Measurements from ENCODE around the gene CCNK. TPM values are rescaled to one million over a fixed set of nuclear protein-coding genes. Genes with fewer than 3 reads are reported as not detected.

CCNK gene
- total and polyA plus RNA-seq, 2 of the 13 experiments (the other 11 are each of a cell fraction or from before 2014, with no cell fraction given), result 4.9 to 9.7 TPM

GRCh38 chr14:99479906-99480869, 1.0 kb upstream of the CCNK start, which contains the start of gene SETD3:
TSS of gene SETD3 (minus strand) at chr14:99480859. CDS start at chr14:99465805, 15,054 bp downstream.
- Histone ChIP-seq H3K36me3 (replicated peaks in 1 of 2; ENCODE audit: control insufficient read depth in 1 of 2, insufficient read depth in 2 of 2, low read length in 2 of 2) (no peaks in the 10 kb centered on the region; a peak in 1 of 5 replicates), H4K20me1 (ENCODE audit: insufficient read depth, low read length) (peaks cover 42% of the 10 kb centered on the region), H3K9me3 (ENCODE audit: low read length) (no peaks in the 10 kb centered on the region), H2AFZ (ENCODE audit: low read length) (no peak within 1 kb of the TSS), H3K4me3 (replicated peaks in 1 of 3; ENCODE audit: insufficient read depth in 1 of 3, low read depth in 2 of 3, low read length in 3 of 3) (peak within 1 kb of the TSS; percentile 92 to 97 (median 93)), H3K27ac (ENCODE audit: extremely low read length, insufficient read depth, low read length) (peak within 1 kb of the TSS; percentile 90), H3K27me3 (ENCODE audit: control insufficient read depth in 1 of 2, insufficient read depth in 2 of 2, low read length in 2 of 2) (no peaks in the 10 kb centered on the region; a peak in 1 of 5 replicates), H3K9ac (ENCODE audit: insufficient read depth, low read depth, low read length) (peak within 1 kb of the TSS; percentile 93), H3K79me2 (ENCODE audit: insufficient read depth, low read length) (peaks cover 89% of the 10 kb centered on the region), H3K4me2 (ENCODE audit: low read depth, low read length) (peak within 1 kb of the TSS; percentile 83), H3K4me1 (ENCODE audit: insufficient read depth, low read length) (peaks cover 59% of the 10 kb centered on the region)
- no TSS peak for BruUV-seq (replicated peaks)
- intact Hi-C loops (cut with micrococcal nuclease; ENCODE audit: unreplicated experiment), result loop anchor here (5.0 kb wide), 1 partner anchor 583 kb away; no protein-coding TSS in a partner anchor
- ChIA-PET CTCF (ENCODE audit: low intra/inter-chr PET ratio, low total read pairs) (no interaction called here), POLR2A (interaction anchor here (0.6 to 1.4 kb wide), 20 partner anchors 10 to 491 kb away, joined by 3 to 14 read pairs (median 4); partner anchors contain the start of genes CCDC85C and CYP46A1)
- in situ Hi-C loops (cut with HindIII; ENCODE audit: extremely low pct_ligation_motif_present, low pct_unique_long_range_greater_than_20kb), result no loop called here
- DNase-seq (ENCODE audit: low spot score) (peak; percentile 16), FAIRE-seq (no peak), ATAC-seq (no peak)
- WGBS (ENCODE audit: low lambda C conversion rate), result 1% methylated on average over 18 of the region's 122 CpGs
- 0 out of 2 replicates have a peak, but pooled peaks have one; percentile 3 for TF ChIP-seq TBX2 (CRISPR knock-in tag; IDR thresholded peaks at IDR 0.05; ENCODE audit: borderline replicate concordance)
- TF ChIP-seq SP4 (CRISPR knock-in tag; IDR thresholded peaks at IDR 0.05), result peak; percentile 54; the same call in 1 of the 2 replicates
- TF ChIP-seq HDAC1 (CRISPR knock-in tag; IDR thresholded peaks at IDR 0.05), result no peak
- TF ChIP-seq ZNF547 (CRISPR knock-in tag; IDR thresholded peaks at IDR 0.05), result no peak
- 0 out of 2 replicates have a peak, but pooled peaks have one; percentile 20 for TF ChIP-seq HDAC2 (CRISPR knock-in tag; IDR thresholded peaks at IDR 0.05)
- TF ChIP-seq NRL (CRISPR knock-in tag; IDR thresholded peaks at IDR 0.05; ENCODE audit: borderline replicate concordance), result no peak
- TF ChIP-seq HNRNPUL1 (IDR thresholded peaks at IDR 0.05; ENCODE audit: low read depth, low read length), result no peak
- peak; percentile 43; the same call in 1 of the 2 replicates for TF ChIP-seq KAT7 (CRISPR knock-in tag; IDR thresholded peaks at IDR 0.05; ENCODE audit: borderline replicate concordance)
- peak in 1 of 2 experiments; percentile 67; a peak in 2 of 4 replicates for TF ChIP-seq POLR2A (IDR thresholded peaks at IDR 0.05; ENCODE audit: insufficient read depth in 1 of 2, low read depth in 2 of 2, low read length in 2 of 2)
- peak; percentile 15; the same call in 1 of the 2 replicates for TF ChIP-seq SIN3A (IDR thresholded peaks at IDR 0.05; ENCODE audit: borderline replicate concordance, low read depth, low read length)
- TF ChIP-seq RAD21 (CRISPR knock-in tag; IDR thresholded peaks at IDR 0.05), result peak; percentile 45; the same call in 1 of the 2 replicates
- no peak for TF ChIP-seq ZNF354B (CRISPR knock-in tag; IDR thresholded peaks at IDR 0.05)
- TF ChIP-seq HNRNPLL (IDR thresholded peaks at IDR 0.05; ENCODE audit: low read depth, low read length, poor library complexity, severe bottlenecking), result peak; percentile 57
- no peak for TF ChIP-seq DZIP1 (CRISPR knock-in tag; IDR thresholded peaks at IDR 0.05)
- TF ChIP-seq BRCA1 (CRISPR knock-in tag; IDR thresholded peaks at IDR 0.05), result no peak
- peak; percentile 73 for TF ChIP-seq ZFY (CRISPR knock-in tag; IDR thresholded peaks at IDR 0.05)
- TF ChIP-seq, protein P1, sequence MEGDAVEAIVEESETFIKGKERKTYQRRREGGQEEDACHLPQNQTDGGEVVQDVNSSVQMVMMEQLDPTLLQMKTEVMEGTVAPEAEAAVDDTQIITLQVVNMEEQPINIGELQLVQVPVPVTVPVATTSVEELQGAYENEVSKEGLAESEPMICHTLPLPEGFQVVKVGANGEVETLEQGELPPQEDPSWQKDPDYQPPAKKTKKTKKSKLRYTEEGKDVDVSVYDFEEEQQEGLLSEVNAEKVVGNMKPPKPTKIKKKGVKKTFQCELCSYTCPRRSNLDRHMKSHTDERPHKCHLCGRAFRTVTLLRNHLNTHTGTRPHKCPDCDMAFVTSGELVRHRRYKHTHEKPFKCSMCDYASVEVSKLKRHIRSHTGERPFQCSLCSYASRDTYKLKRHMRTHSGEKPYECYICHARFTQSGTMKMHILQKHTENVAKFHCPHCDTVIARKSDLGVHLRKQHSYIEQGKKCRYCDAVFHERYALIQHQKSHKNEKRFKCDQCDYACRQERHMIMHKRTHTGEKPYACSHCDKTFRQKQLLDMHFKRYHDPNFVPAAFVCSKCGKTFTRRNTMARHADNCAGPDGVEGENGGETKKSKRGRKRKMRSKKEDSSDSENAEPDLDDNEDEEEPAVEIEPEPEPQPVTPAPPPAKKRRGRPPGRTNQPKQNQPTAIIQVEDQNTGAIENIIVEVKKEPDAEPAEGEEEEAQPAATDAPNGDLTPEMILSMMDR (CRISPR knock-in tag; IDR thresholded peaks at IDR 0.05), result no peak
- TF ChIP-seq ZNF850 (CRISPR knock-in tag; conservative IDR thresholded peaks at IDR 0.05), result 0 out of 2 replicates have a peak, but pooled peaks have one; percentile 5
- peak; percentile 30 for TF ChIP-seq PHF8 (CRISPR knock-in tag; IDR thresholded peaks at IDR 0.05)

All from HepG2 (cell line).